ENCODE results near the gene LIPM.

- TF ChIP-seq POLR2A (IDR thresholded peaks at IDR 0.05) (no peak), CTCF (IDR thresholded peaks at IDR 0.05 in 8 of 11, conservative IDR thresholded peaks at IDR 0.05 in 3 of 11) (no peak), POLR2AphosphoS5 (IDR thresholded peaks at IDR 0.05) (no peak)
Measured at GRCh38 chr10:88858491-88858890, 56.0 kb downstream of the LIPM start.
